ENCODE results near the gene MAFG. TPM values are rescaled to one million over a fixed set of nuclear protein-coding genes. Genes with fewer than 3 reads are reported as not detected.

Gene MAFG
- total RNA-seq, 1 donor from 2014 or later: 8.1 TPM

- Histone ChIP-seq H3K4me1 (peaks cover 16% of the 10 kb centered on the region), H2AFZ (replicated peaks) (no peak overlapping the region), H3K27me3 (peaks cover 17% of the 10 kb centered on the region), H3K36me3 (no peaks in the 10 kb centered on the region), H3K79me2 (ENCODE audit: low read depth) (peaks cover 15% of the 10 kb centered on the region), H3K9ac (no peak overlapping the region), H3K4me2 (no peak overlapping the region), H3K27ac (no peak overlapping the region), H4K20me1 (ENCODE audit: low read depth) (peaks cover 50% of the 10 kb centered on the region), H3K4me3 (no peak overlapping the region), H3F3A (ENCODE audit: low read depth) (peaks cover 42% of the 10 kb centered on the region), H3K9me3 (ENCODE audit: low read depth) (no peaks in the 10 kb centered on the region)
- peaks cover 11% of the 10 kb centered on the region for H3K36me3 Mint-ChIP-seq
- H3K27me3 Mint-ChIP-seq (ENCODE audit: insufficient read depth, low read depth): peaks cover under 1% of the 10 kb centered on the region
- H3K9me3 Mint-ChIP-seq: no peaks in the 10 kb centered on the region
- peak overlapping the region; percentile 57 for H3K4me3 Mint-ChIP-seq
- TF ChIP-seq EZH2phosphoT487 (IDR thresholded peaks at IDR 0.05) (no peak), EZH2 (IDR thresholded peaks at IDR 0.05) (no peak), CTCF (IDR thresholded peaks at IDR 0.05) (no peak)
- H3K4me1 Mint-ChIP-seq: peaks cover 22% of the 10 kb centered on the region
- no peak for DNase-seq (ENCODE audit: low spot score)
- H3K27ac Mint-ChIP-seq: no peak overlapping the region
Observed at GRCh38 chr17:81913394-81914102, 14.0 kb downstream of the MAFG start.

GRCh38 chr17:81912441-81913309 lies 14.9 kb downstream of the MAFG start:
- Histone ChIP-seq H3K4me2 (no peak overlapping the region), H3K4me1 (peaks cover 14% of the 10 kb centered on the region), H3K27ac (no peak overlapping the region), H3K4me3 (no peak overlapping the region), H4K20me1 (ENCODE audit: low read depth) (peaks cover 50% of the 10 kb centered on the region), H3K27me3 (peaks cover 17% of the 10 kb centered on the region), H3F3A (ENCODE audit: low read depth) (peaks cover 36% of the 10 kb centered on the region), H3K9me3 (ENCODE audit: low read depth) (no peaks in the 10 kb centered on the region), H2AFZ (replicated peaks) (no peak overlapping the region), H3K36me3 (no peaks in the 10 kb centered on the region), H3K79me2 (ENCODE audit: low read depth) (peaks cover 15% of the 10 kb centered on the region), H3K9ac (no peak overlapping the region)
- Mint-ChIP-seq H3K9me3 (no peaks in the 10 kb centered on the region), H3K27me3 (ENCODE audit: insufficient read depth, low read depth) (peaks cover 3% of the 10 kb centered on the region), H3K36me3 (peaks cover 11% of the 10 kb centered on the region), H3K4me1 (peaks cover 17% of the 10 kb centered on the region), H3K27ac (no peak overlapping the region), H3K4me3 (peak overlapping the region; percentile 66)
- DNase-seq (ENCODE audit: low spot score): no peak
- TF ChIP-seq EZH2 (IDR thresholded peaks at IDR 0.05): no peak
- no peak for TF ChIP-seq CTCF (IDR thresholded peaks at IDR 0.05)
- TF ChIP-seq EZH2phosphoT487 (IDR thresholded peaks at IDR 0.05): no peak

- Histone ChIP-seq H3K4me3 (peak overlapping the region; percentile 31), H3F3A (ENCODE audit: low read depth) (peaks cover 31% of the 10 kb centered on the region), H2AFZ (replicated peaks) (no peak overlapping the region), H3K9me3 (ENCODE audit: low read depth) (no peaks in the 10 kb centered on the region), H3K4me2 (peak overlapping the region; percentile 79), H3K27me3 (peaks cover 17% of the 10 kb centered on the region), H3K27ac (no peak overlapping the region), H3K36me3 (no peaks in the 10 kb centered on the region), H4K20me1 (ENCODE audit: low read depth) (peaks cover 43% of the 10 kb centered on the region), H3K9ac (no peak overlapping the region), H3K4me1 (peaks cover 9% of the 10 kb centered on the region), H3K79me2 (ENCODE audit: low read depth) (peaks cover 8% of the 10 kb centered on the region)
- peaks cover 11% of the 10 kb centered on the region for H3K36me3 Mint-ChIP-seq
- peaks cover 3% of the 10 kb centered on the region for H3K27me3 Mint-ChIP-seq (ENCODE audit: insufficient read depth, low read depth)
- no peak overlapping the region for H3K27ac Mint-ChIP-seq
- no peaks in the 10 kb centered on the region for H3K9me3 Mint-ChIP-seq
- H3K4me1 Mint-ChIP-seq: peaks cover 13% of the 10 kb centered on the region
- no peak for TF ChIP-seq EZH2phosphoT487 (IDR thresholded peaks at IDR 0.05)
- H3K4me3 Mint-ChIP-seq: peak overlapping the region; percentile 78
- no peak for DNase-seq (ENCODE audit: low spot score)
Observed at GRCh38 chr17:81911969-81912368, 15.6 kb downstream of the MAFG start.
